Measurements from ENCODE around the gene STON2. TPM values are rescaled to one million over a fixed set of nuclear protein-coding genes. Genes with fewer than 3 reads are reported as not detected.
A peak's percentile ranks its signal among the peaks of the same experiment; 100 is the strongest.

STON2 gene, protein sequence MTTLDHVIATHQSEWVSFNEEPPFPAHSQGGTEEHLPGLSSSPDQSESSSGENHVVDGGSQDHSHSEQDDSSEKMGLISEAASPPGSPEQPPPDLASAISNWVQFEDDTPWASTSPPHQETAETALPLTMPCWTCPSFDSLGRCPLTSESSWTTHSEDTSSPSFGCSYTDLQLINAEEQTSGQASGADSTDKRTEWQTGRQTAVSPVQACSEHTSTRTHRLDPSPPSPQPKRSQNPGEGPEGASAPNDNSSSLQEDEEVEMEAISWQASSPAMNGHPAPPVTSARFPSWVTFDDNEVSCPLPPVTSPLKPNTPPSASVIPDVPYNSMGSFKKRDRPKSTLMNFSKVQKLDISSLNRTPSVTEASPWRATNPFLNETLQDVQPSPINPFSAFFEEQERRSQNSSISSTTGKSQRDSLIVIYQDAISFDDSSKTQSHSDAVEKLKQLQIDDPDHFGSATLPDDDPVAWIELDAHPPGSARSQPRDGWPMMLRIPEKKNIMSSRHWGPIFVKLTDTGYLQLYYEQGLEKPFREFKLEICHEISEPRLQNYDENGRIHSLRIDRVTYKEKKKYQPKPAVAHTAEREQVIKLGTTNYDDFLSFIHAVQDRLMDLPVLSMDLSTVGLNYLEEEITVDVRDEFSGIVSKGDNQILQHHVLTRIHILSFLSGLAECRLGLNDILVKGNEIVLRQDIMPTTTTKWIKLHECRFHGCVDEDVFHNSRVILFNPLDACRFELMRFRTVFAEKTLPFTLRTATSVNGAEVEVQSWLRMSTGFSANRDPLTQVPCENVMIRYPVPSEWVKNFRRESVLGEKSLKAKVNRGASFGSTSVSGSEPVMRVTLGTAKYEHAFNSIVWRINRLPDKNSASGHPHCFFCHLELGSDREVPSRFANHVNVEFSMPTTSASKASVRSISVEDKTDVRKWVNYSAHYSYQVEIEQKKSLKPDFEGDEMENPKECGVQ
- under 1 TPM in 1 of 2 experiments, not detected in 1; 0.58 TPM for total RNA-seq

DNA sequence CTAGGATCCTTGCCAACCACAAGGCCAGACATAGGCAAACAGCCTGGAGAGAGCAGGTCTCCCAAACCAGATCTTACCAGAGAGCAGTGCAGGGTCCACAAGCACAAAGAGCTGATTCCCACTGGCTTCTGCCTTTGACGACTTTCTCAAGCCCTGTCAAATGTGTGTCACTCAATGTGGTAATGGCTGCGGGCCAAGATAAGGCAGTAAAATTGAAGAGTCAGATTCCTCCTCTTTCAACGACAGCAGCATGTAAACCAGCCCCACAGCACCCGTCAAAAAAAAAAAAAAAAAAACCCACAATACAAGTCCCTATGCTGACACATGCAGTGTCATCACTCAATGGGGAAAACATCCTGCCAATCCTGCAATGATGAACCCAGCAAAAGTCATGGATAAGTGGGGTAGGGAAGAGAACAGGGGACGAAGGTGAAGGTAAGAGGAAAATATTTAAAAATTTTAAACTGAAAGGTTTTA, at the start of gene STON2:
Gene STON2, minus strand, starts transcription at position 123 of the 477 bp plus-strand sequence. CDS start 1,942 bp downstream, outside the sequence.
- H3K4me3 Mint-ChIP-seq: no peak within 1 kb of the TSS
- intact Hi-C loops (cut with micrococcal nuclease): no loop called here
- H3K9me3 Mint-ChIP-seq: no peaks in the 10 kb centered on the region
- peak; percentile 44 for DNase-seq
- TF ChIP-seq, protein P1, sequence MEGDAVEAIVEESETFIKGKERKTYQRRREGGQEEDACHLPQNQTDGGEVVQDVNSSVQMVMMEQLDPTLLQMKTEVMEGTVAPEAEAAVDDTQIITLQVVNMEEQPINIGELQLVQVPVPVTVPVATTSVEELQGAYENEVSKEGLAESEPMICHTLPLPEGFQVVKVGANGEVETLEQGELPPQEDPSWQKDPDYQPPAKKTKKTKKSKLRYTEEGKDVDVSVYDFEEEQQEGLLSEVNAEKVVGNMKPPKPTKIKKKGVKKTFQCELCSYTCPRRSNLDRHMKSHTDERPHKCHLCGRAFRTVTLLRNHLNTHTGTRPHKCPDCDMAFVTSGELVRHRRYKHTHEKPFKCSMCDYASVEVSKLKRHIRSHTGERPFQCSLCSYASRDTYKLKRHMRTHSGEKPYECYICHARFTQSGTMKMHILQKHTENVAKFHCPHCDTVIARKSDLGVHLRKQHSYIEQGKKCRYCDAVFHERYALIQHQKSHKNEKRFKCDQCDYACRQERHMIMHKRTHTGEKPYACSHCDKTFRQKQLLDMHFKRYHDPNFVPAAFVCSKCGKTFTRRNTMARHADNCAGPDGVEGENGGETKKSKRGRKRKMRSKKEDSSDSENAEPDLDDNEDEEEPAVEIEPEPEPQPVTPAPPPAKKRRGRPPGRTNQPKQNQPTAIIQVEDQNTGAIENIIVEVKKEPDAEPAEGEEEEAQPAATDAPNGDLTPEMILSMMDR (IDR thresholded peaks at IDR 0.05): no peak
- POLR2A ChIA-PET: no interaction called here
- ATAC-seq: peak; percentile 60
- CTCF ChIA-PET: no interaction called here
- no peaks in the 10 kb centered on the region for H3K36me3 Mint-ChIP-seq (ENCODE audit: low read depth)
- H3K27me3 Mint-ChIP-seq: peaks cover 7% of the 10 kb centered on the region
- peaks cover 21% of the 10 kb centered on the region for H3K4me1 Mint-ChIP-seq (ENCODE audit: low read depth)
- no peak within 1 kb of the TSS for H3K27ac Mint-ChIP-seq

DNA sequence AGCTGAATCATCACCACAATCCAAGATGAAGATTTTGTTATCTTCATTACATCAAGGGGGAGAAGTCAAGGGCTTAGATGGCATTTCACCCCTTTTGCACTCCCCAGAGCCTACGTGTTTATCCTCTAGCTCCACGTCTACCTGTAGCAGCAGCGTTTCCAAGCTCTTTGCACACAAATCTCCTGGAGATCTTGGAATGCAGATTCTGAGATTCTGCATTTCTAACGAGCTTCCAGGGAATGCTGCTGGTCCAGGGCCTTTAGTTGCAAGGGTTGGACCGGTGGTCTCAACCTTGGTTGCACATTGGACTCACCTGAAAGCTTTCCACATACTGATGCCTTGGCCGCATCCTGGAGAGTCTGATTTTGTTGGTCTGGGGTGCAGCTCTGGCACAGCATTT, 49.5 kb upstream of the STON2 start:
- H3K4me3 Mint-ChIP-seq: no peak overlapping the region
- POLR2A ChIA-PET: no interaction called here
- intact Hi-C loops (cut with micrococcal nuclease): no loop called here

GRCh38 chr14:81449114-81449513, 49.0 kb upstream of the STON2 start:
- no peak overlapping the region for H3K4me3 Mint-ChIP-seq
- peaks cover 2% of the 10 kb centered on the region for H3K27me3 Mint-ChIP-seq
- DNase-seq: no peak
- TF ChIP-seq, protein P1 (IDR thresholded peaks at IDR 0.05): no peak
- H3K36me3 Mint-ChIP-seq (ENCODE audit: low read depth): no peaks in the 10 kb centered on the region
- peaks cover 7% of the 10 kb centered on the region for H3K4me1 Mint-ChIP-seq (ENCODE audit: low read depth)
- H3K27ac Mint-ChIP-seq: no peak overlapping the region
- intact Hi-C loops (cut with micrococcal nuclease): no loop called here
- POLR2A ChIA-PET: no interaction called here
- ATAC-seq: no peak
- no peaks in the 10 kb centered on the region for H3K9me3 Mint-ChIP-seq
- CTCF ChIA-PET: interaction anchor here (1.1 to 7.5 kb wide), 3 partner anchors 10 to 178 kb away, joined by 4 to 82 read pairs (median 6); no protein-coding TSS in a partner anchor

More for the DNA sequence above, 49.5 kb upstream of the STON2 start:
- H3K27me3 Mint-ChIP-seq: peaks cover 2% of the 10 kb centered on the region
- CTCF ChIA-PET: interaction anchor here (1.1 to 7.5 kb wide), 3 partner anchors 10 to 179 kb away, joined by 4 to 82 read pairs (median 6); no protein-coding TSS in a partner anchor
- no peak overlapping the region for H3K27ac Mint-ChIP-seq
- H3K36me3 Mint-ChIP-seq (ENCODE audit: low read depth): no peaks in the 10 kb centered on the region
- DNase-seq: no peak
- TF ChIP-seq, protein P1 (IDR thresholded peaks at IDR 0.05): no peak
- no peak for ATAC-seq
- H3K4me1 Mint-ChIP-seq (ENCODE audit: low read depth): peaks cover 7% of the 10 kb centered on the region
- no peaks in the 10 kb centered on the region for H3K9me3 Mint-ChIP-seq

- Mint-ChIP-seq H3K27me3 (peaks cover 10% of the 10 kb centered on the region), H3K36me3 (ENCODE audit: low read depth) (no peaks in the 10 kb centered on the region), H3K27ac (no peak overlapping the region), H3K4me1 (ENCODE audit: low read depth) (no peaks in the 10 kb centered on the region), H3K4me3 (no peak overlapping the region), H3K9me3 (no peaks in the 10 kb centered on the region)
- DNase-seq (no peak), ATAC-seq (no peak)
- intact Hi-C loops (cut with micrococcal nuclease): no loop called here
- TF ChIP-seq, protein P1 (IDR thresholded peaks at IDR 0.05): no peak
- ChIA-PET CTCF (interaction anchor here (0.6 to 1.6 kb wide), 3 partner anchors 13 to 179 kb away, joined by 5 to 6 read pairs (median 5); no protein-coding TSS in a partner anchor), POLR2A (no interaction called here)
Measured at GRCh38 chr14:81447021-81447764, 47.1 kb upstream of the STON2 start.
